Endothelial cell of umbilical vein (primary cell): Measurements from ENCODE around the gene CRY1. TPM values are rescaled to one million over a fixed set of nuclear protein-coding genes. Genes with fewer than 3 reads are reported as not detected.
A peak's percentile ranks its signal among the peaks of the same experiment; 100 is the strongest.

ENCODE experiments used
- BruUV-seq: library from RNA; stranded (reverse); fragments of 400-500 nt; replicated peaks from 2 replicates; lab custom pipeline; 2021; lab: Mats Ljungman, UMichigan
- CTCF ChIA-PET: fragments of 300-600, 350-600 bp; sonication (Branson Sonifier 250); formaldehyde crosslinking; loops from one replicate; lab custom pipeline; 2021; ENCODE audit warnings: antibody characterized with exemption, inconsistent platforms; lab: Charles Lee
- POLR2A ChIA-PET: fragments of 300-600, 350-600 bp; sonication (Branson Sonifier 250); formaldehyde crosslinking; loops from one replicate; lab custom pipeline; 2021; ENCODE audit warnings: antibody characterized with exemption, inconsistent platforms; lab: Charles Lee
- DNase-seq: peaks from one replicate; pipeline ENCODE4 v3.0.0-alpha.2; 2011; ENCODE audit warnings: low read depth, low spot score
- FAIRE-seq: peaks from 2 replicates; lab custom pipeline; 2011; peaks lifted over from hg19 to GRCh38; lab: Jason Lieb, UNC
- H2AFZ ChIP-seq: 2 replicates; pipeline ENCODE4 v1.6.0; 2012; ENCODE audit warnings: low read depth, low read length, control low read depth, inconsistent platforms
- H3K27ac ChIP-seq: 2 replicates; pipeline ENCODE4 v1.5.1; 2011; ENCODE audit warnings: low read depth, mild to moderate bottlenecking, control low read depth, low read length, moderate library complexity; ENCODE audit not compliant: insufficient read depth
- H3K27me3 ChIP-seq, 2 experiments: 2 replicates each; pipeline versions ENCODE4 v1.6.0 to v1.6.1; 2011; ENCODE audit warnings: low read length in 2 of 2, mixed read lengths in 1 of 2; ENCODE audit not compliant: control insufficient read depth in 2 of 2, insufficient read depth in 2 of 2
- H3K36me3 ChIP-seq, 2 experiments: 2 replicates in 1 of 2; 3 replicates in 1 of 2; pipeline ENCODE4 v1.5.1; 2011; ENCODE audit warnings: low read length in 2 of 2, mild to moderate bottlenecking in 1 of 2, moderate library complexity in 1 of 2; ENCODE audit not compliant: control insufficient read depth in 2 of 2, insufficient read depth in 2 of 2; ENCODE audit errors: extremely low read depth in 1 of 2
- H3K4me1 ChIP-seq: 3 replicates; pipeline ENCODE4 v1.5.1; 2011; ENCODE audit warnings: mild to moderate bottlenecking, low read length; ENCODE audit not compliant: control insufficient read depth, insufficient read depth; ENCODE audit errors: extremely low read depth
- H3K4me2 ChIP-seq: 2 replicates; pipeline ENCODE4 v1.6.1; 2011; ENCODE audit warnings: low read length, control low read depth, mixed read lengths; ENCODE audit not compliant: insufficient read depth
- H3K4me3 ChIP-seq, 3 experiments: fragments of 200-600 bp in 1 of 3; sonication (generic), shearing (Covaris generic) in 1 of 3; replicated peaks in 1 of 3; 2 replicates each; pipeline ENCODE4 v1.5.1; 2011 to 2016; ENCODE audit warnings: control low read depth in 3 of 3, low read length in 3 of 3, mild to moderate bottlenecking in 2 of 3, inconsistent platforms in 1 of 3, low read depth in 1 of 3, moderate library complexity in 1 of 3; ENCODE audit not compliant: insufficient read depth in 1 of 3
- H3K79me2 ChIP-seq: 2 replicates; pipeline ENCODE4 v1.6.0; 2012; ENCODE audit warnings: low read length, inconsistent platforms; ENCODE audit not compliant: control insufficient read depth, insufficient read depth
- H3K9ac ChIP-seq: replicated peaks from 2 replicates; pipeline ENCODE3; 2011; ENCODE audit warnings: low read length, control low read depth; ENCODE audit not compliant: insufficient read depth; ENCODE audit errors: extremely low read depth
- H3K9me1 ChIP-seq: replicated peaks from 3 replicates; pipeline ENCODE4 v1.6.0; 2011; ENCODE audit warnings: mild to moderate bottlenecking, low read length; ENCODE audit not compliant: control insufficient read depth, insufficient read depth; ENCODE audit errors: extremely low read depth
- H3K9me3 ChIP-seq: replicated peaks from 2 replicates; pipeline ENCODE4 v1.5.1; 2012; ENCODE audit warnings: low read length, inconsistent platforms; ENCODE audit not compliant: control insufficient read depth, insufficient read depth
- H4K20me1 ChIP-seq: replicated peaks from 2 replicates; pipeline ENCODE3; 2011; ENCODE audit warnings: mild to moderate bottlenecking, low read length; ENCODE audit not compliant: control insufficient read depth, insufficient read depth; ENCODE audit errors: extremely low read depth
- CTCF ChIP-seq, 2 donors: IDR thresholded peaks; 1 replicate in 1 of 2; 2 replicates in 1 of 2; pipeline ENCODE4 v1.5.1; 2011; ENCODE audit warnings: low read length in 2 of 2, mild to moderate bottlenecking in 2 of 2, moderate library complexity in 2 of 2, control low read depth in 1 of 2, inconsistent platforms in 1 of 2, low read depth in 1 of 2; ENCODE audit not compliant: insufficient read depth in 1 of 2; ENCODE audit errors: extremely low read depth in 1 of 2
- EZH2 ChIP-seq: IDR thresholded peaks from 2 replicates; pipeline ENCODE4 v1.6.1; 2012; ENCODE audit warnings: borderline replicate concordance, low read depth, mild to moderate bottlenecking, moderate library complexity, low read length, inconsistent platforms; ENCODE audit not compliant: severe bottlenecking
- FOS ChIP-seq: IDR thresholded peaks from 2 replicates; pipeline ENCODE4 v1.6.1; 2011; ENCODE audit warnings: mild to moderate bottlenecking, low read length, moderate library complexity, borderline replicate concordance; ENCODE audit not compliant: insufficient read depth
- GATA2 ChIP-seq: IDR thresholded peaks from 2 replicates; pipeline ENCODE4 v1.7.0; 2011; ENCODE audit warnings: low read depth, mild to moderate bottlenecking, moderate library complexity, mixed read lengths, low read length; ENCODE audit not compliant: insufficient read length, insufficient read depth
- JUN ChIP-seq: IDR thresholded peaks from 2 replicates; pipeline ENCODE4 v1.6.1; 2011; ENCODE audit warnings: borderline replicate concordance, low read depth; ENCODE audit not compliant: insufficient read length, insufficient read depth
- MYC ChIP-seq: IDR thresholded peaks from one replicate; pipeline ENCODE4 v1.6.1; 2011; ENCODE audit warnings: mild to moderate bottlenecking, low read depth, low read length
- POLR2A ChIP-seq: IDR thresholded peaks from 2 replicates; pipeline ENCODE4 v1.6.1; 2012; ENCODE audit warnings: low read depth, mild to moderate bottlenecking, control low read depth, low read length
- POLR2AphosphoS5 ChIP-seq: IDR thresholded peaks from 2 replicates; pipeline ENCODE4 v1.6.1; 2012; ENCODE audit warnings: low read depth, mild to moderate bottlenecking, control low read depth, low read length, moderate library complexity; ENCODE audit not compliant: insufficient read depth
- dilution Hi-C: fragments of 300-500 bp; cut with MboI; formaldehyde crosslinking; loops from one replicate; pipeline ENCODE4 v1.15.0; 2019; ENCODE audit warnings: low sequenced_read_pairs; ENCODE audit not compliant: extremely low pct_ligation_motif_present
- intact Hi-C: fragments of 100-400 bp; cut with micrococcal nuclease; formaldehyde crosslinking; loops from one replicate; pipeline ENCODE4 v1.10.0; 2022
- polyA plus RNA-seq, 4 experiments: library from polyadenylated mRNA; depleted of rRNA in 3 of 4; stranded (reverse) in 3 of 4; unstranded in 1 of 4; fragments of >200 nt; gene quantifications; 2 replicates each; pipeline versions ENCODE4 v1.2.1 to v1.2.3, GENCODE V29; 2011 to 2012; ENCODE audit warnings: missing spikeins in 1 of 4
- total RNA-seq: library from RNA; stranded (reverse); gene quantifications from 2 replicates; pipeline ENCODE4 v1.2.3, GENCODE V29; 2021
- TF ChIP-seq, protein P1 (sequence below): IDR thresholded peaks from 2 replicates; pipeline ENCODE4 v1.6.1; 2011; ENCODE audit not compliant: insufficient read depth, insufficient read length

CRY1 gene
- total and polyA plus RNA-seq, 2 donors (not counting 3 experiments of a cell fraction or from before 2014, with no cell fraction given), result 11.4 to 21.0 TPM

- ChIA-PET CTCF (interaction anchor here (0.6 to 6.4 kb wide), 19 partner anchors 8 to 516 kb away, joined by 3 to 109 read pairs (median 4); partner anchors contain the start of gene TMEM263), POLR2A (interaction anchor here (1.4 kb wide), 2 partner anchors 12 to 36 kb away, joined by 3 to 5 read pairs; no protein-coding TSS in a partner anchor)
- peak overlapping the region; percentile 95 for H3K9ac ChIP-seq
- peaks cover 25% of the 10 kb centered on the region for H3K79me2 ChIP-seq
- H2AFZ ChIP-seq, result peak overlapping the region; percentile 58
- H3K4me1 ChIP-seq, result peaks cover 20% of the 10 kb centered on the region
- H4K20me1 ChIP-seq, result no peaks in the 10 kb centered on the region
- H3K27me3 ChIP-seq, result no peaks in the 10 kb centered on the region
- intact Hi-C loops, result loop anchor here (1.0 to 10.0 kb wide), 14 partner anchors 11 to 1734 kb away; partner anchors contain the start of genes CKAP4, FICD, MTERF2 and POLR3B
- dilution Hi-C loops, result no loop called here
- no peak for TF ChIP-seq POLR2A
- TF ChIP-seq EZH2, result no peak
- no peak for TF ChIP-seq POLR2AphosphoS5
- TF ChIP-seq MYC, result no peak
- no peak for TF ChIP-seq JUN
- TF ChIP-seq CTCF (IDR thresholded peaks at IDR 0.05; ENCODE audit: extremely low read depth in 1 of 2, insufficient read depth in 1 of 2, low read depth in 1 of 2, low read length in 2 of 2), result no peak
- TF ChIP-seq, protein P1, sequence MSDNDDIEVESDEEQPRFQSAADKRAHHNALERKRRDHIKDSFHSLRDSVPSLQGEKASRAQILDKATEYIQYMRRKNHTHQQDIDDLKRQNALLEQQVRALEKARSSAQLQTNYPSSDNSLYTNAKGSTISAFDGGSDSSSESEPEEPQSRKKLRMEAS, result no peak
- no peak for TF ChIP-seq FOS
- no peak for TF ChIP-seq GATA2
- DNase-seq (peak; percentile 75), FAIRE-seq (no peak)
- H3K27ac ChIP-seq, result peak overlapping the region; percentile 94
- BruUV-seq, result TSS peak; percentile 76
- H3K4me2 ChIP-seq, result peak overlapping the region; percentile 77
- H3K4me3 ChIP-seq, result peak overlapping the region; percentile 56 to 78 (median 71)
- no peaks in the 10 kb centered on the region for H3K9me3 ChIP-seq
- no peaks in the 10 kb centered on the region for H3K36me3 ChIP-seq
- H3K9me1 ChIP-seq, result no peaks in the 10 kb centered on the region
Observed at GRCh38 chr12:107092669-107093416, 506 bp downstream of the CRY1 start.
